Measurements from ENCODE around the gene PPFIA4. TPM values are rescaled to one million over a fixed set of nuclear protein-coding genes. Genes with fewer than 3 reads are reported as not detected.

Gene PPFIA4
- total RNA-seq, 1 experiment from 2014 or later, result 4.5 TPM

GRCh38 chr1:203103216-203103615 is 76.9 kb downstream of the PPFIA4 start:
- in situ Hi-C loops (cut with HindIII; ENCODE audit: low pct_unique_long_range_greater_than_20kb, low sequenced_read_pairs), result no loop called here
- no peak for DNase-seq (ENCODE audit: low read depth, low spot score)

GRCh38 chr1:203103829-203104495 is 77.7 kb downstream of the PPFIA4 start:
- DNase-seq (ENCODE audit: low read depth, low spot score), result no peak
- in situ Hi-C loops (cut with HindIII; ENCODE audit: low pct_unique_long_range_greater_than_20kb, low sequenced_read_pairs), result no loop called here

- in situ Hi-C loops (cut with HindIII; ENCODE audit: low pct_unique_long_range_greater_than_20kb, low sequenced_read_pairs), result no loop called here
- DNase-seq (ENCODE audit: low read depth, low spot score), result no peak
These were observed 78.6 kb downstream of the PPFIA4 start for GRCh38 chr1:203104789-203105390.

GRCh38 chr1:203112475-203112874 is 86.2 kb downstream of the PPFIA4 start:
- no peak for DNase-seq (ENCODE audit: low read depth, low spot score)
- in situ Hi-C loops (cut with HindIII; ENCODE audit: low pct_unique_long_range_greater_than_20kb, low sequenced_read_pairs), result no loop called here

GRCh38 chr1:203113308-203113707 is 87.0 kb downstream of the PPFIA4 start:
- in situ Hi-C loops (cut with HindIII; ENCODE audit: low pct_unique_long_range_greater_than_20kb, low sequenced_read_pairs), result no loop called here
- no peak for DNase-seq (ENCODE audit: low read depth, low spot score)

GRCh38 chr1:203114202-203114601 is 87.9 kb downstream of the PPFIA4 start:
- no peak for DNase-seq (ENCODE audit: low read depth, low spot score)
- in situ Hi-C loops (cut with HindIII; ENCODE audit: low pct_unique_long_range_greater_than_20kb, low sequenced_read_pairs), result no loop called here

- in situ Hi-C loops (cut with HindIII; ENCODE audit: low pct_unique_long_range_greater_than_20kb, low sequenced_read_pairs), result no loop called here
- no peak for DNase-seq (ENCODE audit: low read depth, low spot score)
These were observed 90.0 kb downstream of the PPFIA4 start for GRCh38 chr1:203116091-203116820.

GRCh38 chr1:203117611-203118575 is 91.6 kb downstream of the PPFIA4 start:
- peak; percentile 70 for DNase-seq (ENCODE audit: low read depth, low spot score)
- in situ Hi-C loops (cut with HindIII; ENCODE audit: low pct_unique_long_range_greater_than_20kb, low sequenced_read_pairs), result no loop called here

GRCh38 chr1:203120325-203121153 is 94.2 kb downstream of the PPFIA4 start:
- in situ Hi-C loops (cut with HindIII; ENCODE audit: low pct_unique_long_range_greater_than_20kb, low sequenced_read_pairs), result no loop called here

GRCh38 chr1:203121186-203122015 is 95.1 kb downstream of the PPFIA4 start:
- no peak for DNase-seq (ENCODE audit: low read depth, low spot score)
- in situ Hi-C loops (cut with HindIII; ENCODE audit: low pct_unique_long_range_greater_than_20kb, low sequenced_read_pairs), result no loop called here

More at GRCh38 chr1:203120325-203121153, 94.2 kb downstream of the PPFIA4 start:
- DNase-seq (ENCODE audit: low read depth, low spot score), result no peak

GRCh38 chr1:203122159-203122558 is 95.9 kb downstream of the PPFIA4 start:
- no peak for DNase-seq (ENCODE audit: low read depth, low spot score)
- in situ Hi-C loops (cut with HindIII; ENCODE audit: low pct_unique_long_range_greater_than_20kb, low sequenced_read_pairs), result no loop called here

- no peak for DNase-seq (ENCODE audit: low read depth, low spot score)
- in situ Hi-C loops (cut with HindIII; ENCODE audit: low pct_unique_long_range_greater_than_20kb, low sequenced_read_pairs), result no loop called here
These were observed 97.7 kb downstream of the PPFIA4 start for GRCh38 chr1:203124011-203124410.

GRCh38 chr1:203124546-203125317 is 98.4 kb downstream of the PPFIA4 start:
- DNase-seq (ENCODE audit: low read depth, low spot score), result no peak
- in situ Hi-C loops (cut with HindIII; ENCODE audit: low pct_unique_long_range_greater_than_20kb, low sequenced_read_pairs), result no loop called here

- DNase-seq (ENCODE audit: low read depth, low spot score), result peak; percentile 40
- in situ Hi-C loops (cut with HindIII; ENCODE audit: low pct_unique_long_range_greater_than_20kb, low sequenced_read_pairs), result no loop called here
These were observed 100.0 kb downstream of the PPFIA4 start for GRCh38 chr1:203126151-203126865.

Data from SK-MEL-5 (cell line).